Activated CD4-positive, alpha-beta T cell treated with anti-CD3 and anti-CD28 coated beads for 1 hour (primary cell): ENCODE data around the gene DPP6.

Experiments used
- DNase-seq: peaks from one replicate; pipeline ENCODE4 v3.0.0-alpha.2; 2020

Gene DPP6

DNA sequence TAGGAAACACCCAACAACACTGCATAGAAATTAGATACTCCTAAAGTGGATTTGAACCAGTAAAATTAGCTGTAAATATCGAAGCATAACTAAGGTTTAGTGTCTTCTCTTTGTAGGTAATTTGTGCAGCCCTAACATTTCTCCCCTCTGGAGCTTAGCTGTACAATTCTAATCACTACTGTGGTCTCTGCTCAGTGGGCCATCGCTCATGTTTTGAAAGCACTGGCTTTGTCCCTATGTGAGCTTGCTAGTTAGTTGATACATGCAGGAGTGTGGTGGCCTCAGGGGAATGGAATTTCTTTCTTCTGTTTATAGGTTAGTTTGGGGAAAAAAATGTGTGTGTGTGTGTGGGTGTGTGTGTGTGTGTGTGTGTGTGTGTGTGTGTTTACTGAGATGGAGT, 373.1 kb downstream of the DPP6 start:
- DNase-seq: no peak

- no peak for DNase-seq
Observed at GRCh38 chr7:154426778-154427177, 374.6 kb downstream of the DPP6 start.

DNA sequence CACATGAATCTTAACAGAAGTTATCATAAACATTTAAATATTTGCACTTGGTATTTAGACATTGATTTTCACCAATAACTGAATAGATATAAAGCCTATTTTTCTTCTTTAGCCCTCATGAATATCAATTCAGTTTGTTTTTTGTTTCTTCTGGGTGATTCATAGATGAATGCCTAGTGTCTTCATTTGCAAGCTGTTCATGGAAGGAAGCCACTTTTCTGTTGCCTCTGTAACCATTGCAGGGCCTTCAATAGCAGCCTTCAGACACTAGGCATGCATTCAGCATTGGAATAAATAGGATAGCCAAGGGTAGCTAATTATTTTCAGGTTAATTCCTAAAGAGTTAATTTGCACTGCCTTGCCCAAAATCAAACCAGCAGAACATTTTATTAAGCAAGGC, 375.3 kb downstream of the DPP6 start:
- DNase-seq: no peak

- no peak for DNase-seq
Observed at GRCh38 chr7:154429666-154430404, 377.6 kb downstream of the DPP6 start.

GRCh38 chr7:154430640-154431039, 378.4 kb downstream of the DPP6 start:
- DNase-seq: no peak

GRCh38 chr7:154431045-154431444, 378.8 kb downstream of the DPP6 start:
- no peak for DNase-seq

DNA sequence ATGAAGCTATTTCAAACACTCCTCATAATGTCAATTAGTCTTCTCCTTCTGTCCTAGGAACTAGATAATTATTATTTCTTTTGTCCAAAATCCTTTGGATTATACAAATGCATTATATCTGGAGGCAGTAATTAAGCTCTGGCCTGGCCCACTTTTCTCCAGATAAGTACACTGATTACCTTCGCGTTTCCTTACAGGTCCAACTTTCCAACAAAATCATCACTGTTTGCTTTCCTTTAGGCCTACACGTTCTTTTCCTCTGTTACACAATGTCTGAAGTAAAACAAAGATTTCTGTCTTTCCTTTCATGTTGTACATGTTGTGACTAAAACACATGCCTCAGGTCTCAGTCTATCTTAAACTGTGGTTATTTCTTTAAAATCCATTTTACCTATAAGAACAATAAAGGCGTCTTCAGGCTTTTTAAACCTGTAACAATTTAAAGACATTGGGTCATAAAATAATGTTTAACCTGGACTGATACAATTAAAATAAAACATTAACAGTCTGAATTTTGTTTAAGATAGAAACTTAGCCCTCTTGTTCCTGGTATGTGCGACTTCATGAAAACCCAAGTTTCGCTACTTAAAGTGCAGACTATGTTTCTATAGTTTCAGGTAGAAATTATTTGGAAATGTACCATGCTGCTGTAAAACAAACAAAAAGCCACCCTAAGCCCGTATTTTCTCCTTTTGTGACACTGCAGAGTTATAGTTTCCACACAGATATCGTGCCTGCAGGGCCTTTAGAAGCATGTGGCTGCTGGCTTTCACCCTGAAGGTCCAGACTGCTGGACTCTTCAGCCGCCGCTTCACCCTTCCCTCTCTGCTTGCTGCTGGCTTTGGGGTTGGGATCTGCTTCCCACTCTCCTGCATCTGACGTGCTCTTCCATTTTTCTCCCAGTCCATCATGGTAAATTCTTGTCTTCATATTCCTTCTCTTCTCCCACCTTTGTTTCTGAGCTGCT, 381.7 kb downstream of the DPP6 start:
- no peak for DNase-seq

DNA sequence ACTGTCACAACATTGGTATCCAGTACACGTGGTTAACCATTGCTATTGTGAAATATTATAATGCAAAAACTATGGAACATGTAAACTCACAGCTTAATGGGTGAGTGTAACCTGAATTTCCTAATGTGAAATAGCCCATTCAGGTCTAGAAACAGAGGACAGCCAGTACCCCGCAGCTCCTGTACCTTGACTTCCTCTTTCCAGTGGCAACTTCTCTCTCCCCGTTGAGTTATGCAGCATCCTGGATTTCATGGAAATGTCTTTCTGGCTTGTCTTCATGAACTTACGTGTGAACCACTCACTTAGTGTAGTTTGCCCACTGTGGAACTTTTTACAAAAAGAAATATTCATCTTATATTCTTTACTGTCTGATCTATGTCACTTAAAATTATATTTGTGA, 384.4 kb downstream of the DPP6 start:
- DNase-seq: no peak

GRCh38 chr7:154437234-154437633, 385.0 kb downstream of the DPP6 start:
- DNase-seq: no peak

GRCh38 chr7:154438571-154439367, 386.6 kb downstream of the DPP6 start:
- DNase-seq: no peak

- no peak for DNase-seq
Observed at GRCh38 chr7:154440058-154440457, 387.9 kb downstream of the DPP6 start.

DNA sequence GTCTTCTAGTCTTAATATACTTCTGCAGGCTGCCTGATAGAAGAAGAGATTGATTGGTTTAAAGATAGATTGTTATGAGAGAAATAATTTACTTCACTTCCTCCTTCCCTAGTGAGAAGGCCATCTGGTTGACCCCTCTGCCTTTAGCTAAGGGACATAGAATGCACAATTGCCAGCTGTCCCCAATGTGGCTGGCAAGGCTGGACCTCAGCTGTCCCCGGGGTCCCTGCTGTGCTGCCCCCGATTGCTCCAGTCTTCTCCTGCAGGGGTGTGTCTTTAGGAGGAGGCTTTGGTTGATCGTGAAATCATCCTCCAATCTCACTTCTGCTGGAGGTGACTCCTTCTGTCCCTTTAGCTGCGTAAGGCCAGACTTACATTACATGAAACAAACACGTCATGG, 388.5 kb downstream of the DPP6 start:
- no peak for DNase-seq

DNA sequence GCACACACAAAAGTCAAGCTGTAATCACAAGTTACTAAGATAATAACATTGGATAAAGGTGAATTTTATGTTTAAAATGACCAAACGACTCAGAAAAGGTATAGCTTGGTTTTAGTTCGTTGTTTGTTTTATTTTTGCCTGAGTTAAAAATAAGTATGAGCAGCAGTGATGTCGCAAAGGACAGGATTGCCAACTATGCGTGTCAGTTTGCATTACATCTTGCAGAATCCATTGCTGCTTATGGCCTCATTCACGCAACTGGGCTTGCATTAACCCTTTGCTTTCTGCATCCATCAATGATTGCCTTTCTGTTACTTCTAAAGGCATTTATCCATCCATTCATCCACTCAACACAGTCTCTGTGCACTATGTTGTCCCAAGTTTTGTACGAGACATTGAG, 389.6 kb downstream of the DPP6 start:
- DNase-seq: no peak

DNA sequence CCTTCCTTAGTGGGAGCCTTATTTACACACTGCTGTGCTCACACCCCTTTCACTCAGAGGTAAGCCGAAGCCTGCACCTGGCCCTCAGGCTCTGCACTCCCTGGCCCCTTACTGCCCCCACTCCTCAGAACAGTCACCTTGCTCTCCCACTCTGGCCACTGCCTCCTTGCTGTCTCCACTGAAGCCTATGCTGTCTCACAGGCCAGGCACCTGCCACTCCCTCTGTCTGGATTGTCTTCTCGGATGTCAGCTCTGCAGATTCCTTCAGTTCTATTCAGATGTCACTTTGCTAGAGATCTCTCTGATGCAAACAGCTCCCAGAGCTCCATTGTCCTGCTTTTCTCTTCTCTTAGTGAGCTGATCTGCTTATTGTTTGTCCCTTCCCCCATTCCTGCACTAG, 390.7 kb downstream of the DPP6 start:
- DNase-seq: no peak

DNA sequence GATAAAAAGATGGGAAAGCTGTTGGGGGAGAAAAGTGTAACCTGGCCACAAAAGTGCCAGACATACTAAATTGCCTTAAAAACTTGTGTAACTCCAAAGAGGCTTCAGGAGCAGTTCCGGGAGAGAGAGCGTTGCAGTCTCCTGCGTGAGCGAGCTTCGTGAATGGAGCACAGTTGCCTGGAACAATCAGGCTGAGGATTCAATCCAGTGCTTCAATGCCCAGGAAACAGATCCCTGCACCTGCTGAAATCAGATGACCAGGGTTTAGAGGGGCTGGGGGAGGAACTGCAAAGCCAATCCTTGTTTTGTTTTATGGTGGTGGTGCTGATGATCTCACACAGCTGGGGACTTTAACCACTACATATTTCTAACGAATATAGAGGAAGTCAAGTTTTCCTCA, 398.3 kb downstream of the DPP6 start:
- DNase-seq: no peak

- no peak for DNase-seq
Observed at GRCh38 chr7:154451480-154452457, 399.6 kb downstream of the DPP6 start.

- no peak for DNase-seq
Observed at GRCh38 chr7:154463794-154464193, 411.6 kb downstream of the DPP6 start.

- DNase-seq: no peak
Observed at GRCh38 chr7:154469652-154470051, 417.5 kb downstream of the DPP6 start.

DNA sequence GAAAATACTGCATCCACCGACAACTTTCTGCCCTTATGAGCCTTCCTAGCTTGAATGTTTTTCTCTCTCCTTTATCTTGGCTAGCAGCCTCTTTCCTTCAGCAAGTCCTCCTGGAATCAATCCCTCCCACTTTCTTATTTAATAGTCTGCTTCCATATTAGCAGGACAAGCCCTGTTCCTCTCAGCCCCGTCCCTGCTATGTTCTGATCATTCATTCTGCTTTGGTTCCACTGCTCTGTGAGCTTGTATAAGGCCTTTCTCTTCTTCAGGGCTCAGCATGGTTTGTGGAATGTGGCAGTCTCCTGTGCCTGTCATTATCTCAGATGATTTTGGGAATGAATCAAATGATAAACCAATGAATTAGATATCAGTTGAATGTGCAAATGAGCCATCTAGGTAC, 420.1 kb downstream of the DPP6 start:
- no peak for DNase-seq

DNA sequence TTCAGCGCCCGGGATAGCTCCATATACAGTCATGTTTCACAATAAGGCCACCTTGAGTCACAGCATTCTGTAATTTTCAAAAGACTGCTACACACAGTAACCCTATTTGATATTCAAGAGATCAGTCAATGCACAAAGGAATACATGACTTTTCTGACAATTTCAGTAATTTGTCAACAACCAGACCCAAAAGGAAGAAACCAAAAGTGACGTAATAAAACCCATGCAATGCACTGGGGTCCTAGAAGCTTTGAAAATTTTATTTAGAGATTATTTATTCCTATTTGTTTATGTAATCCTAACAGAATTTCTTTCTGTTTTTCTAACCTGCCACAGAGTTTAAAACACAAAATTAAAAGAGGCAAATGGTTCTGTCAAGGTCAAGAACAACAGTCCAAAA, 421.2 kb downstream of the DPP6 start:
- no peak for DNase-seq

- no peak for DNase-seq
Observed at GRCh38 chr7:154474903-154475520, 422.8 kb downstream of the DPP6 start.

- DNase-seq: no peak
Observed at GRCh38 chr7:154475864-154476263, 423.7 kb downstream of the DPP6 start.
